D341Med (cell line): ENCODE measurements around the gene FAM124B.

Source experiments
- DNase-seq: peaks from one replicate; pipeline ENCODE4 v3.0.0; 2012; ENCODE audit warnings: low spot score

The FAM124B gene

DNA sequence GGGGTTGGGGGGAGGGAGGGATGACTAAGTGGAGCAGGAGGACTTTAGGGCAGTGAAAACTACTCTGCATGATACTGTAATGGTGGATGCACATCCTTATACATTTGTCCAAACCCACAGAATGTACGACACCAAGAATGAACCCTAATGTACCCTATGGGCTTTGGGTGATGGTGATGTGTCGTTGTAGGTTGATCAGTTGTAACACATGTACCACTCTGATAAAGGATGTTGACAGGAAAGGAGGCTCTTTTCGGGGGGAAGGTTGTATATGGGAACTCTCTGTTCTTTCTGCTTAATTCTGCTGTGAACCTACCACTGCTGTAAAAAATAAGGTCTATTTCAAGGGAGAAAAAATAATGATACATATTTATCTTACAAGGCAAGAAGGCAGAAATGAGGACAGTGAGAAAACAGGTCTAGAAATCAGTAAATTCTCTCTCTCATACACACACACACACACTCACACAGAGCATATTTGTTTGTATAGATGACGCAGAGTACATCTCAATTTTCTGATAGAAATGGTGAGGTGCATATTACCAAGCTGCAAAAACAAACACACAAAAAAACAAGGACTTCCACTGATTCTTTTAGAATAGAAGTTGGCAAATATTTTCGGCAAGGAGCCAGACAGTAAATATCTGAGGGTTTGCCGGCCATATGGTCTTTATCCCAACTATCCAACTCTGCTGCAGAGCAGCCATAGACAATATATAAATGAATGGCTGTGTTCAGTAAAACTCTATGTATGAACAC, 20.2 kb downstream of the FAM124B start:
- DNase-seq, result no peak

DNA sequence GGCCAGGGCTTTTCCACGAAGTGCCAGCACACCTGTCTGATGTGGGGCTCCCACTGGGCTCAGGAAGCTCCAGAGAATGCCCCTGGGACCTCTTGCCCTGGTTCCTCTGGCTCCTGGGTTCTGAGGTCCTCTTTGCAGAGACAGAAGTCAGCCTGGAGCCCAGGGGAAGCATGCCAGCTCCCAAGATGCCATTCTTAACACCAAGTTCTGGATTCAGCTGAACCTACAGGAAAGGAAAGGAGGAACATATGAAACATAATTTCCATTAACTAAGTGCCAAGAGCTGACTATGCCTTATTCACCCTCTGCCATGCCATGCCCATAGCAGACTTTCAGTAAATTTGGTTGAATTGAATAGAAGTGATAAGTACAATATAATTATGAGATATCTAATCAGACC, 21.9 kb downstream of the FAM124B start:
- no peak for DNase-seq

DNA sequence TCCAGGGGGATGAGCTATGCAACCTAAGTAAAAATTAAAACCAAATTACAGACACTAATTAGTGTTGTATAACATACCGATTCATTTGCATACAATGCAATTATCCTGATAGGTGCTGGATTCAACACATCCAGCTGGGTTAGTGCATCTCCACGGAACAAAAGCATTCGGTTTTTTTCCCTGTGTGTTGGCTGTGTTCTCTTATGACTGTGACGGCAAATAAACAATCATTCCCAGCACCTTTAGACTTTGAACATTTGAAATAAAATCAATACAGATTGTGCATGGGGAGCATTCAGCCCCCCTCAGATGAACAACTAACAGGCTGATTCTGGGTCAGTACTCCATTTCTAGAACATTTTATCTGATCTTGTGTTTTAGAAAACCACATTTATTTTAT, 22.7 kb downstream of the FAM124B start:
- DNase-seq, result no peak

DNA sequence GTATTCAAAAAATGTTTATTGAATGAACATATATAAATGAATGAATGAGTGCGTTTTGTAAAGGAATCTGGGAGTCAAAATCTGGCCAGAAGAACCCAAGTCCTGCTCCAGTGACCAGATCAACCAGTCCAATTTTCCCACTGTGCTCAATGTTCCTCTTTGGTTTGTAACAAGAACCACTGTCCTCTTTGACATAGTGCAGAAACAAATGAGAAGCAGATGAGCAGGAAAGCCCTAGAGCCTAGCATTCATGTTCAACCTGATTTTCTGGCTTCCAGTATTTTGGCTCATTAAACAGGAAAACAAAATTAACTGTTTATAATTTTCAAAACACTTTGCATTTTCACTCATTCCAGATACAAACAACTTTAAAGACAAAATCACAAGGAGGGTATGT, 23.2 kb downstream of the FAM124B start:
- no peak for DNase-seq

DNA sequence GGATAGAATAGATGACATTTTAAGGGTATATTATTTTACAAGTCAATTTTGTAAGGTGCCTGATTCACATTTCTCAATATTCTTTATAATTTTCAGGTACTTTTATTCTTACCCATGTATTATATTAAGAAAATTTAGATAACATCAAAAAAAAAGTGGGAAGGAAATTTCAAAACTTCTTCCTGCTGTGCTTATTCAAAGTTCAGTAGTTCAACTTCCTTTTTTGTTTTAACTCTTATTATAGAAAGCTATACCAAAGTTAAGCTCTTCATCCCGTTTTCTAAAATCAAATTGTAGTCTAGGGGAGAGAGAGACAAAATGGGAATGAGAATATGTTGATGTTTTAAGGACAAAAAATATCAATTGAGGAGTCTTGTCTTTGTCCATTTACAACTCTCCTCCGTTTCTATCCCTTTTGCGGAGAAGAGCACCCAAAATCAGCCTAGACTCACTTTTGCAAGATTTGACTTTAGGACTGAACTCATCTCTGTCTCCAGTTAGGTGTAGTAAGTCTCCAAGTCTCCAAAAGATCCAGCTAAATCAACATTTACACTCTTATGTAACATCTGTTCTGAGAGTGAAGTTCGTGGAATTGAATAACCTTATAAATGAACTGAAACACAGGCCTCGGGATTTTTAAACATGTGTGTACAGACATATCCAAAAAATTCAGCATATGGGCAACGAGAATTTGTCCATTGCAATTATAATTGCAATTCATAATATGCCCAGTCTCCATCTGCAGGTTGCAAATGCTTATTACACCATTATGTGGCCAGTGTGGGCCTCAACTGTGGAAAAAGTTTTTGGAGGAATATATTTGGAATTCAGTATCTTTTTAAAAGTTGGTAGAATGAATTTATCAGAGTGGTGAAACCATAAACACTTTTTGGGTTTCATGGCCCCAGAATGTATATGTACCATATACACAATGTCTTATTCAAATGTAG, 23.9 kb downstream of the FAM124B start:
- no peak for DNase-seq

DNA sequence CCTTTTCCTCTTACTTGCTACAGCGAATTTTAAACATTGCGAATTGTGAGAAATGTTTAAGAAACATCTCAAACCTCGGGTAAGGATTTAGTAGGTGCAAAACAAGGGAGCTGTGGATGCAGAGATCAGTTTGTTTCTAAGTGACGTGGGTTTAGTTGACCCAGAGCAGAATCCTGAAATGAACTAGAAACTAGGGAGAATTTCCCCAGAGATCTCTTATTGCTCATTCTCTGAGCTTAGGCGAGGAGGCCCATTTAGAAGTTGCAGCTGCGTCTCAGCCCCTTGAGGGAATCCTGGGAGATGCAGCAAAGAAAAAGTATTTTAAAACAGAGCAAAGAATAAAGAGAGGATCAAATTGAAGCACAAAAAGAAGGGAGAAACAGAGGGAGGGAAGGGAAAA, 29.3 kb downstream of the FAM124B start:
- DNase-seq, result no peak

DNA sequence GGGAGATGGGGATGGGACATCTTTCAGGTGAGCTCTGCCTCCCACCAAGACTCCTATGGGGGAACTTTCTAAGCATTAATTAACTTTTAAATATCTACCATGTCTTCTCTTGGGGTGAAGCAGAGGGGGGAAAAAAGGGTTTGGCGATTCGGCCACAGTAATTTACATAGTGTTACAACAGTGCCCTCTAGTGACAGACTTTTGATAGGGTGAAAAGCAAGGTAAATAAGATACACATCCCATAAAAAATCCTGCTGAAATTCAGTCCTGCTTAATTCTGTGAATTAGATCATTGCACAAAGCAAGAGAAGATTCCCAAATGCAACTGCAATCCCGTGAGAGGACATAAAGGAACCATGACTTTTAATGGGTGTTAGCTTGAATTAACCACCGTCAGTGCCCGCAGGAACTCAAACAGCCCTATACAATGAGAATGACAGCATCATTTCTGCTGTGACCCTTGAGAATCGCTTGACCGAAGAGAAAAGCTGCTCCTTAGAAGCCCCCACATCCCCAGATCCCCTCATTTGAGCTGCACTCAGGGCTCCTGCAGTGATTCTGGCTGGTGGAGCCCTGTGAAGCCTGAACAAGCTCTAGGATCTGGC, 32.8 kb downstream of the FAM124B start:
- peak; percentile 49 for DNase-seq

DNA sequence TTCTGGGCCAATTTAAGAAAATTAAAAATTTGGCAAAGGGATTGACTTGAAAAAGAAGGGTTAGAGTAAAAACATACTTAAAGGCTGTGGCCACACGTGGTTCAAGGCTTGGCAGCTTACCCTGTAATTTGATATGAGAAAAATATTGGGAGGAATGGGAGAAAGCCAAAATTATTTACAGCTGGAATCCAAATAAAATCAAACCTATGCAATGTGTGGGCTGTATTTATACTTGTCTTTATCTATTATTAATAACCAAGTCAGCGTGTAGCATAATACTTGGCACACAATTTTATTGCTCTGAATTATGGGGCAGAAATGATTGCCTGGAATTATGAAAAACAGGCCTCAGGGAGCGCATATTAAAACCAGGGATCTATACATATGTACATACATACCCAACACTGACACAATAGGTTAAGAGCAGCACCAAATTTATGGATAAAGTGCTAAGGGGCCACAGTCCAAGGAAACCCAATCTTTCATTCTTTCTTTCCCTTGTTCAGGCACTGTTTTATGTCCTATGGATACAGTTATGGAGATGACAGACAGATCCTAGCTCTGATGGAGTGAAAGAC, 35.6 kb downstream of the FAM124B start:
- DNase-seq, result no peak

DNA sequence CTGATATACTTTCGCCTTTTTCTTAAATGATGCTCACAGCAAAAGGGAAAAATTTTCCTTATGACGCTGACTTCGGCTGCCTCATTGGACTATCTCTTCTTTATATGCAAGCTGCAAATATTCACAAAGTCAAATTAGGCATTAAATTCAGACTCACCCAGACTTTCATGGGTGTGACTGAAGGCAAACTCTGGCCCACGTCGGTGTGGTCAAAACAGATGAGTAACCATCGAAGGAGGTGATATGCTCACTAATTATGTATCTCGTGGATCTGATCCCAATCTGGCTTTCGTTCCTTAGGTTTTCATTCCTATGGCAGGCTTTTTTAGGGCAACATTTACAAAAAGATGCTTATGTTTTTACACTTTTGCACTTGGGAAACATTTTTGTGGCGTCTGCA, 36.6 kb downstream of the FAM124B start:
- no peak for DNase-seq

DNA sequence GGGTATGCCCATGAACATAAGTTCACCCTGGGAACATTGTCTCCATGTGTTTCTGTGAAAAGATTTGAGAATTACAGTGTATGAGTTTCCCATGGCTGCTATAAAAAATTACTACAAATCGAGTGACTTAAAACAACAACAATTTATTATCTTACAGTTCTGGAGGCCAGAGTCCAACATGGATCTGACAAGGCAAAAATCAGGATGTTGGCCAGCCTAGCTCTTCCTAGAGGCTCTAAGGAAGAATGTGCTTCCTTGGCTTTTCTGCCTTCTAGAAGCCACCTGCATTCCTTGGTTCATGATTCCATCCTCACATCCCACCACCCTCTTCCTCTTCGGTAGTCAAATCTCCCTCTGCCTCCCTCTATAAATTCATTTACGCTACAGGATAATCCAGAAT, 38.6 kb downstream of the FAM124B start:
- DNase-seq, result no peak

DNA sequence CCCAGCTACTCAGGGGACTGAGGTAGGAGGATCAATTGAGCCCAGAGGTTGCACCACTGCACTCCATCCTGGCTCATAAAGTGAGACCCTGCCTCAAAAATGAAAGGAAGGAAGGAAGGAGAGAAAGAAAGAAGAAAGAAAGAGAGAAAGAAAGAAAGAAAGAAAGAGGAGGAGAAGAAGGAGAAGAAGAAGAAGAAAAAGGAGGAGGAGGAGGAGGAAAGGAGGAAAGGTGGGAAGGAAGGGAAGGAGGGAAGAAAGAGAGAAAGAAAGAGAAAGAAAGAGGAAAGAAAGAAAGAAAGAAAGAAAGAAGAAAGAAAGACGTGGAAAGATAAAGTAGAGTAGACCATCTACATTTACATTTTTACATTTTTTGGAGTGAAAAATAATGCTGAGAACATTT, 39.8 kb downstream of the FAM124B start:
- DNase-seq, result no peak

DNA sequence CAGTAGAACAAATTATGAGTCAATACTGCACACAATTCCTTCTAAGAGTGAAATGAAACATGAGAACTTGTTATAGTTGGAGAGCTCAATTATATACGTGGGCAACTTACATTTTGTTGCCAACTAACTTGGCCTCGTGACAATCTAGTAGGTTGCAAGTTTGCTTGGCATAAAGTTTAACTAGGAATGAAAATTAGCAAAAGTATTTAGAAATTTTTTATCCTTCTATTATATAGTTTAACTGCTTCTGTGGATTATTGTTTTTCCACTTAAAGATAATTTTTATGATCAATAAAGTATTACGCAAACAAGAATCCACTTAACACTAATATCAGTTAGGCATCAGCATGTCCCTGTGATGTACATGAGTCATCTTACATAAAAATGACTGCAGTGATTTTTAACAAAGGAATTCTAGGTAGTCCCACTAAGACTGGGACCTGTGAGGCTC, 41.1 kb downstream of the FAM124B start:
- no peak for DNase-seq

DNA sequence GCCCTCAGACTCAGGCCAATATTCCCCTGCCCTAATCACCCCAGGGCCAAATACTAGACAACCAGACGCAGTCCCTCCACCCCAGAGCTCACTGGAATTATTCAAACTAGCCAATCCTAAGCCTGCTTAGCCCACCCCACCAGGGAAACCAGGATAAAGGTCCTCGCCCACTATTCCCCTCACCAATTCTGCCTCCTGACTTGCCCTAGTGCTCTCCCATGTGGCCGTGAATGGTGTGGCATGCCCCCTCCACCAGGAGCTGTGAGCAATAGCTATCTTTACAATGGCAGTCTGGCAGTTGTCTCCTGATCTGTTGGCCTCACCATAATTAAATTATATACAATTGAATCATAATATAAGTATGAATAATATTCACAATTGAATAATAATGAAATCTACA, 42.3 kb downstream of the FAM124B start:
- DNase-seq, result peak; percentile 64

DNA sequence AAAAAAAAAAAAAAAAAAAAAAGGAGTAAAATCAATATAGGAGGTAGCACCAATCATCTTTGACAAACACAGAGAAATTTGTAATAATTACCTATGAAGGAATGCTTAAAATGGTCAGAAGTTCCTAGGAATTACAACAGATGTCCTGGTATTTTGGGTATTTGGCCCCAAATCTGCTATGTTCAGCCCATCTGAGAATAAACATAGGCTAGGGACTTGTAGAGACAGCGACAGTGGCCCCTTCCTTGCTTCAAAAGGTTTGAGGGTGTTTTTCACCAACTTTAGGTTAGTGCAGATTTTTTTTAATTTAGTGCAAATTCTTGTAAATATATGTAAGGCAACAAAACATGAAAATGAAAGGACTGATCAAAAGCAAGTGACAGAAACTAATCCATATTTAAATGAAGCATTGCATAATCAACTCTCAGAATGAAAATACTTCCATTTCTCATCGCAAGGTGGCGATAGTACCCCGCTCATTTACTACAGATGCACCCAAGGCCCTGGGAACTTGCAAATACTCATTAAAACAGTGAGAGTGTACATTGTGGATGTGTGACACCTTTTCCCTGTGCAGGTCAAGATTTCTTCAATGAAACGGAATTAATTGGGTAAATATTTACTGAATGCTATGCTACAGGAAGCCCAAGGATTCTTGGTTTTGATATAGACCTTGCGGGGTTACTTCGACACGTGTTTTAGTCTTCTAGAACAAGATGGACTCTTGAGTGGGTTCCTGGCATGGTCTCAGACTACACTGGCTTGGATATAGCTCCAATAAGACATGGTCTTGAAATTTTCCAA, 44.6 kb downstream of the FAM124B start:
- peak; percentile 55 for DNase-seq

DNA sequence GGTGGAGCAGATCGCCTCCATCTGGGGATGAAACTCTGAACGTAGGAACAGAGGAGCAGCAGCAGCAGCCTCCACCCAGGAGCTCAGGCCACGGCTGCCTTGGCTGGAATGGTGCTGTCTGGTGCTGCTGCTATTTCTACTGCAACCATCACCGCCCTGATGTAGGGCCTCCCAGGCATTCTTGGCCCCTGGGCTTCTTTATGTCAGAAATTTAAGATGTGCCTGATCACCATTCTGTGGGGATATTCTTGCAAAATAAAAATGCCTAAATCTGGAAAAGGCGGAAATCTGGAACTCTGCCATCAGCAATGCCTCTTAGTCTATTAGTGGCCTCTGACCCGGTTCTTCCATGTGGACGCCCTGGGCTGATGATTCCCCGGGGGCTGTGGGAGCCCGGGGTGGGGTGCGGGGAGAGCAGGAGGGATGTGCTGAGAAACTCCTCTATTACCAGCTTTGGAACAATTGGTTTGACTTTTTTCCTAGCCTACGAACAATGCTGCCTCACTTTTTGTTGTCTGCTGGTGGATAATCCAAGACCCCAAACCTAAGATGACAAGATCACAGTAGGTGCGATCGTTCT, 47.2 kb downstream of the FAM124B start:
- no peak for DNase-seq

DNA sequence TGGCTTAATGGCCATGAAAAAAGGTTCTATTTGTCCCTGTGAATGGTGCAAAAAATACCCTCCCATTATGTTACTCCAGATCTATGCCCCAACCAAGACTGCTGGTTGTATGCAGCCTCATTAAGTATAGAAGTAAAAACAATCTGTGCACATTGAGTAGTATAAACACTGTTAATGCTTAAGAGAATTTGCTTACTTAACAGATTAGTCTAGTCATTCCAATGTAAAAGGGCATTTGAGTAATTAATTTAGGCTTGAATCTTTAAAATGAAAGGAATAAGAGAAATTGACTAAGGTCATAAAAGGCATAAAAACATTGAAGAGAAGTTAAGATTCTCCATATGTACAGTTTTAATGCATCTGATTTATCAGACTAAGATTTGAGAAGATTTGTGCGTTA, 51.2 kb downstream of the FAM124B start:
- DNase-seq, result no peak

DNA sequence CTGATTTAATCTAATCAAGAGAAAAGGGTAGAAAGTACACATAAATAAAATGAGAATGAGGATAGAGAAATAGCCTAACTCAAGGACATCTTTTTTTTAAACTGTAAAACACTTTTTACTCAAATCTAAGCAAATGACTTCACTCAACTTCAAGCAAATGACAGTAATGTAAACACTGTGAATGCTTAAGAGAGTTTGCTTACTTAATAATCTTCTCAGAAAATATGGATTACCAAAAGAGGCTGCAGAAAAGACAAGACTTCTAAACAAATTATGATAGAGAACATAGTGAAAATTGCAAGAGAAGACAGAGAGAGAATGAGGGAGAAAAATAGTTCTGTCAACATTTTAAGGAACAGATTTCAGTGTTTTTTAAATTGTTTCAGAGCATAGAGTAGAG, 52.5 kb downstream of the FAM124B start:
- DNase-seq, result no peak

DNA sequence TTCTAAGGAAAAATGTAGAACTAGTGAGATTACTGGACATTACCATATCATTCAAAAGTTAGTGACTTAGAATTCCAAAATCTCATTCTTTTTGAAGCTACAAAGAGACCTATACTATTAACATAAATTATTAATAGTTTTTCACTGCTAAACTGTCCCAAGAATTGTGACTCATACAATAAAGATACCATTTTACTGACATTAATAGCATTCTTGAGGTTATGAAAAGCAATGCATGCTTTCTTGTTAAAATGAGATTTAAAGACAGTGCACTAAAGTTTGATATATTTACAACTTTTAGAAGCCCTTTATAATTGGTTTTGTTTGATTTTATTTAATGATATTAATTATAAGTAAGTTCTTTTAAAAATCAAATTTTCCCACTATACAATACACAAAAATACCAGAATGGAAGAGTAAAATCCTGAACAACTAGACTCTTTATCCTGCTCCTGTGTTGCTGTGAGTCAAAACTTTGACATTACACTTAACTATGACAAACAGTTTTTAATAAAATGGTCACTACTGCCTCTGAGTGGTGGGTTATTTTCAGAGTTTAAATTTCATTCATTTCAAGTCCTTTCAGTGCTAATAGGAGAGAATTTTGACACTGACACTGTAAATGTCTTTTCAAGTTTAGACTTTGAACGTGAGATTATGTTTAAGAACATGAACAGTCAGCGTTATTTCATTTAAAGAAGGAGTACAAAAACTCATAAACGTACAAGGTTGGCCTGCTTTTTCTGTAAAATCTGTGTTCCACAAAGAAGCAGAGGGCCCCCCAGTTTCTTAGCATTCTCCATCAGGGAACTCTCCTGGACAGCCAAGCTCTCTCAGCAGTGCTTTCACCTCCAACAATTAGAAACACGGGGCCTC, 54.5 kb downstream of the FAM124B start:
- no peak for DNase-seq

DNA sequence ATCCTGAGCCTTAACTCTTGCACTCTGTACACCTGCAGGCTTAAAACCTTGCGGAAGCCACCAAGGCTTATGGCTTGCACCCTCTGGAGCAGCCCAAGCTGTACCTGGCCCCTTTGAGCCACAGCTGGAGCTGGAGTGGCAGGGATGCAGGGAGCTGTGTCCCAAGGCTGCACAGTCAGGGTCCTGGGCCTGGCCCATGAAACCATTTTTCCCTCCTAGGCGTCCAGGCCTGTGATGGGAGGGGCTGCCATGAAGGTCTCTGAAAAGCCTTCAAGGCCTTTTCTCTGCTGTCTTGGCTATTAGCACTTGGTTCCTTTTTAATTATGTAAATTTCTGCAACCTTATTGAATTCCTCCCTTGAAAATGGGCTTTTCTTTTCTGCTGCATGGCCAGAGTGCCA, 56.4 kb downstream of the FAM124B start:
- no peak for DNase-seq

DNA sequence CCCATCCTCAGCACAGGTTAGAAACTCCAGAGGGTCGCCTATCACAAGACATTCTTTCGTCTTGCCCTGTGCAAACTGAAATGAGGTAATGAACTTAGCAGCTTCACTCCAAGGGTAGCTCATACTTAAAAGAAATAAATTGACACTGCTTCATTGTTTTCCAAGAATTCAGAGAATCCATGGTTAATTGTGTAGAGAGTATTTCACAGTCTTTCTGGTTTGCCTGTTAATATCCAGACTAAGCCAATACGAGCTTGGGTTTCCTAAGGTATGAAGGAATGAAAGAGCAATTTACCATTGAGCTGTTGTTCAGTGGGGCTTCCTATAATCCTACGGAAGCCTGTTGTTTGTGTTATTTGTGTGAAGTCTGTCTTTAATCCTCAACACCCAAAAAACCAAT, 58.7 kb downstream of the FAM124B start:
- no peak for DNase-seq
